Stimulated activated CD4-positive, alpha-beta T cell treated with anti-CD3 and anti-CD28 coated beads, TNF-alpha, amount 100 ng/mL, for 4 hours (primary cell): ENCODE results near the gene ACAD10.
"Not testable (repeated sequence)": the region's sequence is repeated elsewhere in the genome, so short reads cannot be mapped to it uniquely, and the experiment has no call there.

Experiments used
- DNase-seq, 3 experiments: peaks; one replicate each; pipeline ENCODE4 v3.0.0-alpha.2; 2020; ENCODE audit warnings: low read depth in 3 of 3

Gene ACAD10

DNA sequence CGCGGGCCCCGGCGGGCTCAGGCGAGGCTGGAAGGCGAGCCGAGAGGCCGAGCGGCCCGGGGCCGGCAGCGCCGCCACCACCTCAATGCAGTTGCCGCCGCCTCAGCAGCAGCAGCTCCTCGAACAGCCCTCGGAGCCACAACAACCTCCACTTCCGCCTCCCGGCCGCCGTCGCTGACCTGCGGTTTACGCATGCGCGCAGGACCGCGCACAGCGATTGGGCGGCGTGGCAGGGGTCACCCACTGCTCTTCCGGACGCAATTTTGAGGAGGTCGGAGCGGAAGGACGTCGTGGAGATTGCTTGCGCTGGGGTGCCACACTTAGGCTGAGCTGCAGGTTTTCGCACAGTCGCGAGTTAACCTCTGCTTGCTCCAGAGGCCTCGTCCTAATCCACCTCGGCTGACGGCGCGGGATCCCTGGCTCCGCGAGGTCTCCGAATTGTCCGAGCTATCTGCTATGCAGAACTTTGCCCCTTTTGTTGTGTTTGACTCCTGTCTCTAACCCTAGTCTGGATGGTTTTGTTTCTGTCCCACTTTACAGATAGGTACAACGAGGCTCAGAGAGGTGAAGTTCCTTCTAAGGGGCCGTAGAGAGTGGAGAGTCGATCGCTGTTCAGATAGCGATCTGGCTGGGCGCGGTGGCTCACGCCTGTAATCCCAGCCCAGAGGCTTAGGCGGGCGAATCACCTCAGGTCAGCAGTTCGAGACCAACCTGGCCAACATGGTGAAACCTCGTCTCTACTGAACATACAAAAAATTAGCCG, at the start of gene ACAD10, which contains the start of gene BRAP:
TSS of gene ACAD10 (plus strand) at position 243 of the 763 bp plus-strand sequence. CDS start 6,657 bp downstream, outside the sequence.
TSS of gene BRAP (minus strand) at position 146 of the 763 bp plus-strand sequence. CDS start 164 bp downstream, outside the sequence.
- peak; percentile 80 to 86 (median 84) for DNase-seq

DNA sequence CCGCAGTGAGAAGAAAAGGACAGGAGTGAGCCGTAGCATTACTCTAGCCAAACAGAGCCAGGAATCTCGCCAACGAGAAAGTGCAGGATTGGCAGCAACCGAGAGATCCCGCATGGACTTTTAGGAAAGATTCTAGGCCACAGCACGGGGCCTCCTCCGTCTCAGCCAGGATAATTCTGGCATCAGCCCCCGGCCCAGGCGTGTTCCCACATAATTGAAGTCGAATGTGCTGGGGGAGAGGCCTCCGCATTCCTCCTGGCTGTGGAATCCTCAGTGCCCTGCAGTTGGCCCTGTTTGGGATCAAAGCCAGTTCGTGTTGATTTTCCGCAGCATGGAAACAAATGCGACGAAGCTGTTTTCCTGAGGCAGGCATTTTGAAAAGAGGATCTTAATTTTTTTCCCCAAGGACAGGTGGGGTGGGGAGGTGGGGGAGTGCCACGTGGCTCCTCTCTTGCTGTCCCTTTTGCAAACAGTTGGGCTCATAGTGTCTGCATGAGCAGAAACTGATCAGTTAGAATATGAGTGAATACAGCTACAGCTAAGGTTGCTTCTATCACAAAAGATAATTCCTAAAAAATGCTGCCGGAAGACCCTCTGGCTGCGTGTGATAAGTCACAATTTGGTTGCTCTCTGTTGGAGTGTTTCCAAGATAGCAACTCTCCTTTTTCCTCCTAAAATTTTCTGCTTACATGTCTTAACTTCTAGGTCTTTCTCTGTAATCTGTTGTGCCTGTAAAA, 49.5 kb upstream of the ACAD10 start:
- no peak for DNase-seq

DNA sequence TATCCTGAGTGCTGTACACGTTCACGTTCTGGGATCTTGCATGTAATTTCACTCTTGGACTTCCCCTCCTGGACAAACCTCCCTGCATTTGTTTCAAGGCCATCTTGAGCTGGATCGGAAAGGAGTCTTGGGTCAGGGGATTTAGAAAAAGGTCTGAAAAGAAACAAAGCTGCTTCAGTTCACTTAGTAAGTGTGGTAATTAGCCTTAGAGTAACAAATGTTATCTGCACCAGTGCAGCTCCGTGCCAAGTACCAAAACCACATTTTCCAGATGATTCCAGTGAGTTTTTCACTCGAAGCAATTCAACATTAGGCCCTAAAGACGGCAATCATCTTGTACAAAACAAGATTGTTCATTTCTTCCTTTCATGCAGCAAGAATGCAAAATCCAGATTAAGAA, 47.3 kb upstream of the ACAD10 start:
- DNase-seq = no peak

DNA sequence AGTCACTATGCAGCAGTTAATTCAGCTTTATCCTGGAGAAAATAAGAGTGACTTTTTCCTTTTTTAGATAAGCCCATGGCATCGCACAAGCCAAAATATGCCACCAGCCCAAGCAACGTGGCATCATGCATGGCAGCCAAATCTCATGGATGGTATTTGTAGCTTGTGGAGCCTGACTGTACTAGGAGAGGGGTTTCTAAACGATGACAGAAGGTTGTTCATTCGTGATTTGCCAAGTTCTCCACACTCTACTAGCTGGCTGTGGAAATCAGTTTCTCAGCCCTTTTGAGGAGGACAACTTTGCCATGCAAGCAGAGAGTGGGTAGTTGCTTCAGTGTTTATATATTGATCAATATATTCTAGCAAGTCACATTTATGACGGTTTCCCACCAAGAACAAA, 45.3 kb upstream of the ACAD10 start:
- DNase-seq = no peak

DNA sequence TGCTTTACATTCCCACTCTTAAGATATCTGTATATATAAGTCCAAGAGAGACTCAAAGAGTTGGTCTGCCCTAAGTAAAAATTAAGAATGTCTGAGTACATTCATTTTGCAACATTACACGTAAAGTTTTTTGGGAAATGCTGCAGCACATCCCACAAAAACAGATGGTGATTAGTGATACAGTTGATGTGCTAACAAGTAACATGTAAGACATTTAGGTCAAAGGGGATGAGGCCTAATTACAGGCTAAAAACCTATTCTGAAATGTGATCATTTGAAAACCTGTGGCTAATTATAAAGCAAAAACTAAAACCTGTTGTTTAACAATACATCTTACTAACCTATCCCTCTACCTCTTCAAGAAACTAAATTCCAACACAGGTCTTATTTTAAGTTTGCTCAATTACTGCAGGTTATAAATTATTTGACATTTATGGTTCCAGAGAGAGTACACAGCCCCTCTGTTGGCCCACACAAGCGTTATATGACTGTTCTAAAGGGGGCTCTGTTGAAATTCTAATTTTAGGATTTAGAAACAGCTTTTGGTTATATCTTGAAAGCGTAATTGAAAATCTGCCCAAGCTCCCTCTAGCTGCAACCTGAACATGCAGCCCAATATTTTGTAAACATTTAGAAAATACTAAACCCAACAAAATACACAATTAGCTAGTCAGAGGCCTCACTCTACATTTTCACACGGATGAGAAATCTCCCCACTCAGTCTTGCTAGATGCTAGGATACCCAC, 43.0 kb upstream of the ACAD10 start:
- DNase-seq = no peak

DNA sequence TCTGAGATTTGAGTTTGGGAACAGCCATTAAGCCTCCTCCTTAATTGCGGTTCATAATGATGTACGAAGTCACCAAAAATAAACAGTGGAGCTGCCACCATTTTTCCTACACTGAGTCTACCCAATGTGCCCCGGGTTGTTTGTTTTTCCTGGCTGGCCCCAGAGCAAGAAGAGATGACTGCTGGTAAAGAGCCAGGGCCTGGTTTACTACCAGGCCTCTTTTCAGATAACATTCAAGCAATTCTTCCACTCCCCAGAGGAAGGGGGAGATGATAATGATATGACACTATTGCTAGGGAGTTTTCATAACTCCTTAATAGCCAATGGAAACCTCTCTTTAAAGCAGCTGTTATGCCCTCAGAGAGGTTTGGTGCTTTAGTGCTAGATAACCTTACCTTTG, 42.4 kb upstream of the ACAD10 start:
- DNase-seq = no peak

DNA sequence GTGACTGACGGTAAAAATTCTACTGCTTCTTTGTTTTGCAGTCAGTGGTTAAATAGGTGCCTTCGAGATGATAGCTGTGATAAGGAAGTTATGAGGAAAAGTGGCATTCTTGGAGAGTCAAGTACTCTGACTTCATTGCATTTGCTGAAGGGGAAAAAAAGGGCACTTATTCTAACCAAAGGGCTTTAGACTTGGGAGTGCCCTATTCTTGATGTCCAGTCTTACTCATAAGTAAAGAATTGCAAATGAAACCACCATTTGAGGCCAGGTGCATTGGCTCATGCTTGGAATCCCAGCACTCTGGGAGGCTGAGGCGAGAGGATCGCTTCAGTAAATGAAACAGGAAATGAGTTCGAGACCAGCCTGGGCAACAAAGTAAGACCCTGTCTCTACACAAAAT, 40.4 kb upstream of the ACAD10 start:
- no peak for DNase-seq

DNA sequence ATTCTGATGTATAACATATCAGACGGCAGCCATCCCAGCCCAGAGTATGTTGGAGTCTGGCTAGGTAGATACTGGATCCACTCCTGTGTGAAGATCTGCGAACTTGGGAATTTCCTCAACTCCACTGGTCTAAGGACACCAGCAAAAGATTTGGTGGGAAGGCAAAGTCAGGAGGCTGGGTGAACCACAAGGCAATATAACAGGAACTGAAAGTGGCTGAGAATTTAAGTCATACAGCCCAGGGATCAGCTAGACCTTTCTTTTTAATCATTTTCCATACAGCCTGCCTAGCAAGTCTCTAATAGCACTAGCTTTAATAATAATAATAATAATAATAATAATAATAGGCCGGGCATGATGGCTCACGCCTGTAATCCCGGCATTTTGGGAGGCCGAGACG, 34.9 kb upstream of the ACAD10 start:
- DNase-seq = no peak

DNA sequence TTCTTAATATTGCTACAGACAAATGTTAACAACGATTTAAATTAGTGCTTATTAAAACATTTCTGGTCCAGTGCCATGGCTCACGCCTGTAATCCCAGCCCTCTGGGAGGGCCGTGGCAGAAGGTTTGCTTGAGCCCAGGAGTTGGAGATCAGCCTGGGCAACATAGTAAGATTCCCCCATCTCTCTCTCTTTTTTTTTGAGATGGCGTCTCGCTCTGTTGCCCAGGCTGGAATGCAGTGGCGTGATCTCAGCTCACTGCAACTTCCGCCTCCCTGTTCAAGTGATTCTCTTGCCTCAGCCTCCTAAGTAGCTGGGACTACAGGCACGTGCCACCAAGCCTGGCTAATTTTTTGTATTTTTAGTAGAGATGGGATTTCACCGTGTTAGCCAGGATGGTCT, 33.3 kb upstream of the ACAD10 start:
- not testable (repeated sequence) for DNase-seq

DNA sequence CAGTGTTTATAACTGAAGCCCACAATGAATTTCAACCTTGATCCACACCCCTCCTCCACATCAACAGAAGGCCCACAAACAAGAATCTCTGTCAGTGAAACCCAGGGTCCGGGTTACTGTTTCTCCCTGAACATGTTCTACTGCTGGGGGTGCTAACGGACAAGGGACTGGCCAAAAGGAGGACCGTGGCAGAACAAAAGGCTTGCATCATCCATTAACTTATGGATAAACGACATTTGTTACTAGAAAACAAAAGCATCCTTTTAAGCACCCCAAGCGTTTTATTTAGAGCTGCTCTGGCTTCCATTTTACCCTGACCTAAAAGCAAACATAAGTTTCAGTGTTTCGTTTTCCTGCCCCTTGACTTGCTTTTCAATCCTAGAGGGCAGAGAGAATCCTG, 32.3 kb upstream of the ACAD10 start:
- DNase-seq = no peak

DNA sequence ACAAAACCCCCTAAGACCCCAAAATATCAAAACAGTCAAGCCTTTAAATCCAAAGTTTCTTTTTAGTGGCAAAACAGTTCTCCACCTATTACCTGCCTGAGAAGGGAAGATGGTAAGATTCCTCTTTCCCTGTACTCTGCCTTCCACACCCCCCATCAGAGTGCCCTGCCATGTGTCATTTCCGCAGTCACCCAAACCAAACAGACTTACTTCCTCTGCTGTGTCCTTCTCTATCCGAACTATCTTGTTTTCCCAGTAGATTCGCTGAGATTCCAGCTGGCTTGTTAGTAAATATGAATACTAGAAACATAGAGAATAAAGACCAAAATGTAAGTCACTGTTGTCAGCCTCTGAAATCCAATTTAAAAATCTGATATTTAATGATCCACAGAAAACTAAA, 30.5 kb upstream of the ACAD10 start:
- DNase-seq = no peak

DNA sequence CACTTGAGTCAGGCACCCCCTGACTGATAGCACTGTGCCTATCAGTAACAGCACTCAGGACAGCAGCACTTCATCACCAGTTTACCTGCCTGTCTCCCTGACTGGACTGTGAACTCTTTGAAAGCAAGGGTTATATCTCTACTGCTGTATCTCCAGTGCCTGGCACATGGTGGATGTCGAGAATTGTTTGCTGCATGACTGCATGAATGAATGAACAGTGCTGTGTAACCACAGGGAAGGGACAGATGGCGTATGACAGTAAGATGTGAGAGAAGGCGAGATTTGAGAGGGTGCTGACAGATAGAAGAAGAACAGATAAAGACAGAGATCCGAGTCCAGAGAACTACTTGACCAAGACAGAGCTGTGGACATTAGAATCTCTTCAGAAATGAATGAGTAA, 29.8 kb upstream of the ACAD10 start:
- DNase-seq = no peak

DNA sequence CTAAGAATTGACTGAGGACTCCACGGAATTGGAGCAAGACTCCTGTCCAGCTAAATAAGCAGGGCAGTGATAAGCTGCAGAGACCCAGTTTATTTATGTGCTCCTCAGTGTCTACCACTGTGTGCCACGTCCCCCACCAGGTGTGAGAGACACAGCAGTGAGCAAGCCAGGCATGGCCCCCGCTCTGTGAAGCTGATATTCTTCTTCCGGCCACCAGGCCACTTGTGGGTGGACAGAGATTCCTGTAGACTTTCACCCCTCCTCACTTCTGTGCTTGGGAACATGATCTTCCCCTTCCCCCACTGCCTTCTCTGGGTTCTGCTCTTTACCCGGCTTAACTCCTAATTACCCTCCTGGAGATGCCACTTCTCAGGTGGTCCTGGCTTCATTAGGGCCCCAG, 21.4 kb upstream of the ACAD10 start:
- DNase-seq = no peak

DNA sequence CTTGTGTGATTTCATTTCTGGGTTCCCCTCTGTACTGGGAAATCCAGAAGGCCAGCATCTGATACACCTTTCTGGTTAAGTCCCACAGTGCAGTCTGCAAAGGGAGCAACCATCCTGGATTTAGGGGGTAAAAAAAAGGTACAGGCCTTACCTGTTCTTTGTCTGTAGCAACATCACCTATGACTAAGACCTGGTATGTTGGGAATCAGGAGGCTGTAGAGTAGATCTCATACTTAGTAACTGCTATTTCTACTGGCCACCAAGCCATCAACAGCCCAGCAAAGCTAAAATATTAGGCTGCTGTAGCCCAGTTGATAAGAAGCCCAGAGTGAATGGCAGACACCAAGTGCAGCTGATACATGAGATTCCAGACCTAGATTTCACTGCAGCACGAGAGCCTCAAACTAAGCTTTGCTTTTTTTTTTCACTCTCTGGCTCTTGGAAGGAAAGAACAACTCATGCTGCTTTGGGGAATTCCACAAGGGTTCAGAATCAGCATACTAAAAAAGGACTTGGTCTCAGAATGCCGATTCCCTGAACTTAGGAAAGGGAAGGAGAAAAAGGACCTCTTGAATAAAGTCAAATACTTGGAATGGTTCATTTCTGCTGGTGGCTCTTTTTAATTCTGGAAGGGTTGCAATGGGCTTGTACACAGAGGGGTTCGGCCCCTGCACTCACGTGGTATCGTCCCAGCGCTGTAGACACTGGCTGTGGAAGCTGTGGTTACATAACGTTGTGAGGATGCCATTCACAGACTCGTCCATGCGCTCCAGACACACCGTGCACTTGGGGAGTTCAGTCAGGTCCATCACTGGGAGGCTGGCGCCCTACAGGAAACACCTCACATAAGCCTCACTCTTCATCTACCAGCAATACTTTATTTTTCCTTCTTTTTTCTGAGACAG, 20.6 kb upstream of the ACAD10 start:
- no peak for DNase-seq

DNA sequence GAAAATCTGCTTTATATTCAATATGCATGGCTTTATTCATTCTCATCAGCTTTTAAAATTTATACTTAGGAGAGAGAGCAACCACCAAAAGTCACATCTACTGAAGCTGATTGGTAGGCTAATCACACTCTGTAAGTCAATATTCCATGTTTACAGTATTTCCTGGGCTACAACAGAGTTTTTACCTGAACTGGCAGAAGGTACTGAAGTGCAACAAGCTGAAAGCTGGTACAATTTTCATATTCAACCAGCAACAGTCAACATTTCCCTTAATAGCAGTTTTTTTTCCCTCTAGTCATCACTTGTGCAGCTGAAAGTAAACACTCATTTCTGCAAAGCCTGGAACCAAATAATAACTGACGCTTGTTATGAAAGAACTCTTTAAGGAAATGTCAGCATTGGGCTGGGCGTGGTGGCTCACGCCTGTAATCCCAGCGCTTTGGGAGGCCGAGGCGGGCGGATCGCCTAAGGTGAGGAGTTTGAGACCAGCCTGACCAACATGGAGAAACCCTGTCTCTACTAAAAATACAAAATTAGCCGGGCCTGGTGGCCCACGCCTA, 13.0 kb upstream of the ACAD10 start:
- DNase-seq = no peak

DNA sequence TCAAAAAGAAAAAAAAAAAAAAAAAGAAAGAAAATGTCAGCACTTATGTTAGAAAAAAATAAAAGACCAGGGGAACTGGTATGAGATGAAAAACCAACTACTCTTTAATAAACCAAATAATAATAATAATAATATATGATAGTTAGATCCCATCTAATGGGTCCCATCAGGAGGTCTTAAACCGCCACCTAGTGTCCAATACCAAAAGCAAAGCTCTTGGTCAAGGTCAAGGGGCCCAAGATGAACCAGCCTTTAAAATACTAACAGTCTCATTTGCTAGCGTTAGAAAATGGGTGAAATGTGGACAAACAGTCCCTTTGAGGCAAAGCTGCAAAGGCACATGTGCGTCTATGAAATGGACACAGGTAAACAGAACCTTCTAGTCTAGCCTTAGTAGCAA, 12.3 kb upstream of the ACAD10 start:
- DNase-seq = no peak

DNA sequence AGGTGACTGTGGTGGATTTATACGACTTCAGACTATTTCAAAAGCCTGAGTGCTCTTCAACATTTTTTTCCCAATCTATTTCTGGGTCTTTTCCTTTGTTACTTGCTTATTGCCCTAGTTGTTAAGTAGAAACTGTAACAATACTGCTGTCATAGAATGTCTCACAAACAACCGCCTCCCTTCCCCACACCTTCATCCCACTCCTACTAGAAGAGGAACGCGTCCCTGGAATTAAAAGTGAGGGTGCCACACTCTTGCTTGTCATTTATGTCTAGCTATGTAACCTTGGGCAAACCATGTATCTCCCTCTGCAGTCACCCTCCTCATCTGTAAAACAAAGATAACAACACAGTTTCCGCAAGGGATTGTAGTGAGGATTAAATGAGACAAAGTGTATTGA, 8.7 kb upstream of the ACAD10 start:
- no peak for DNase-seq

DNA sequence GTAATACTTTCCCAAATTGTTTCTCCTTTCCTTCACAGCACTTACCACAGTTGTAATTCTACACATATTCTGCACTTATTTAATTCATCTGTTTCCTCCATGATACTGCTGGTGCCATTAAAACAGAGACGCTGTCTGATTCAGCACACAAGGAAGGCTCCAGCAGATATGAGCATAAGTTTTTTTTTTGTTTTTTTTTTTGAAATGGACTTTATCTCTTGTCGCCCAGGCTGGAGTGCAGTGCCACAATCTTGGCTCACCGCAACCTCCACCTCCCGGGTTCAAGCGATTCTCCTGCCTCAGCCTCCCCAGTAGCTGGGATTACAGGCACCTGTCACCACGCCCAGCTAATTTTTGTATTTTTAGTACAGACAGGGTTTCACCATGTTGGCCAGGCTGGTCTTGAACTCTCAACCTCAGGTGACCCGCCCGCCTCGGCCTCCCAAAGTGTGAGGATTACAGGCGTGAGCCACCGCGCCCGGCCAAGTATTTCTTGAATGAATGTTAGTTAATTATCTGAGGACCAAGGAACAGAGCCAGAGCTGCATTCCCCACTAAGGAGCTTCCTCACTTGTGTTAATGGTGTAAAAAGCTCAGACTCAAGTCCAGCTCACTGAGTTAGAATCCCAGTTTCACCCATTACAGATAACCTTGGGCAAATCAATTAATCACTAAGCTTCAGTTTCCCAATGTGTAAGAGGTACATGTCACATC, 1.2 kb upstream of the ACAD10 start:
- not testable (repeated sequence) for DNase-seq

DNA sequence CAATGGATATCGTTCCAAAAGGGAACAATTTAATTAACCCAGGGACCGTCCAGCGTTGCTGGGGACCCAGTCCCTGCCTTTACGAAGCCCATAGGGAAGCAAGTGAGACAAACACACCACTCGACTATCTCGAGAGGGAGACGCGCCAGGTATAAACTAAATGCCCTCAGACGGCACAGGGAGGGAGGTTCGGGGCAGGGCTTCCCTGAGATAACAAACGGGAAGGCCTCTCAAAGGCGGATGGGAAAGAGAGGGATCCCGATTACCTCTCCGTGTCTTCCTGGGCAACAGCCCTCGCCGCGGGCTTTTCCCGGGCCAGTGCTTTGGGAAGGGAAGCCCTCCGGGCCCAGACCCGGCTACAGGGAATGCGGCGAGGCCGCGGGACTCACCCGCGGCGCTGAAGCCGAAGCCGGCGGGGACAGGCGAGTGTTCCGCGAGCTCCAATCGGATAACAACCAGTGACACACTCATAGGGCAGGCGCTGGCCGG, 487 bp upstream of the ACAD10 start:
- peak in 1 of 3 experiments; percentile 2 for DNase-seq

DNA sequence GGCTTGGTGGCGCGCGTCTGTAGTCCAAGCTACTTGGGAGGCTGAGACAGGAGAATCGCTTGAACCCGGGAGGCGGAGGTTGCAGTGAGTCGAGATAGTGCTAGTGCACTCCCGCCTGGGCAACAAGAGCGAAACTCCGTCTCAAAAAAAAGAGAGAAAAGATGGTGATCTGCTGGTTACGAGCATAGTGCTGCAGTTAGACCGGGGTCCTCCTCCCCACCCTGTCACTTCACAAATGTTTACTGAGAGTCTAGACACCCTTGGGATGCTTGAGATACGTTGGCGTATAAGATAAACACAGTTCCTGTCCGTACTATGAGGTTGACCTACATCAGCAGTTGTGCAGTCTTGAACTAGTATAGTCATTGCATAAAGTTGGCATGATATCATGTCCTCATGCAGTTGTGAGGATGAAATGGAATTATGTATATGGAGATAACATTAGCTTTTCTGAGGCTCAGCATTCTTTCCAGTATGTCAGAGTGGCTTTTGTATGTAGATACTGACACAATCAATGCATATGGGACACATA, 787 bp downstream of the ACAD10 start:
- no peak for DNase-seq
